ENCODE results near the gene ACSM2A.
"Not testable (repeated sequence)": the region's sequence is repeated elsewhere in the genome, so short reads cannot be mapped to it uniquely, and the experiment has no call there.

DNA sequence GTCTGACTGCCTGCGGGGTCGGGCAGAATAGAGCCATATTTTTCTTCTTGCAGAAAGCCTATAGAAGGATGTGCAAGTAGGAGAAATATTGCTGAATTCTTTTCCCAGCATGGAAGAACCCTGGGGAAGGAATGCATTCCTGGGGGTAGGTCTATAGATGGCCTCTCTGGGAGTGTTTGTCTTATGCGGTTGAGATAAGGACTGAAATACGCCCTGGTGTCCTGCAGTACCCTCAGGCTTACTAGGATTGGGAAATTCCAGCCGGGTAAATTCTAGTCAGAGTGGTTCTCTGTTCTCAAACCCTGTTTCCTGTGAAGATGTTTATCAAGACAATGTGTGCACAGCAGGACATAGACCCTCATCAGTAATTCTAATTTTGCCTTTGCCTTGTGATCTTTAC lies 2.3 kb downstream of the ACSM2A start:
- TF ChIP-seq, protein P1, sequence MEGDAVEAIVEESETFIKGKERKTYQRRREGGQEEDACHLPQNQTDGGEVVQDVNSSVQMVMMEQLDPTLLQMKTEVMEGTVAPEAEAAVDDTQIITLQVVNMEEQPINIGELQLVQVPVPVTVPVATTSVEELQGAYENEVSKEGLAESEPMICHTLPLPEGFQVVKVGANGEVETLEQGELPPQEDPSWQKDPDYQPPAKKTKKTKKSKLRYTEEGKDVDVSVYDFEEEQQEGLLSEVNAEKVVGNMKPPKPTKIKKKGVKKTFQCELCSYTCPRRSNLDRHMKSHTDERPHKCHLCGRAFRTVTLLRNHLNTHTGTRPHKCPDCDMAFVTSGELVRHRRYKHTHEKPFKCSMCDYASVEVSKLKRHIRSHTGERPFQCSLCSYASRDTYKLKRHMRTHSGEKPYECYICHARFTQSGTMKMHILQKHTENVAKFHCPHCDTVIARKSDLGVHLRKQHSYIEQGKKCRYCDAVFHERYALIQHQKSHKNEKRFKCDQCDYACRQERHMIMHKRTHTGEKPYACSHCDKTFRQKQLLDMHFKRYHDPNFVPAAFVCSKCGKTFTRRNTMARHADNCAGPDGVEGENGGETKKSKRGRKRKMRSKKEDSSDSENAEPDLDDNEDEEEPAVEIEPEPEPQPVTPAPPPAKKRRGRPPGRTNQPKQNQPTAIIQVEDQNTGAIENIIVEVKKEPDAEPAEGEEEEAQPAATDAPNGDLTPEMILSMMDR (conservative IDR thresholded peaks at IDR 0.05; ENCODE audit: low read length), result not testable (repeated sequence)
- not testable (repeated sequence) for TF ChIP-seq EZH2phosphoT487 (IDR thresholded peaks at IDR 0.05; ENCODE audit: borderline replicate concordance)

Data from Loucy (cell line).